HCT116 (cell line): Measurements from ENCODE around the gene SMURF1. TPM values are rescaled to one million over a fixed set of nuclear protein-coding genes. Genes with fewer than 3 reads are reported as not detected.

ENCODE experiments used
- ATAC-seq: fragments of 200-7000 bp; cut with Tn5 transposase; 2 replicates; pipeline ENCODE4 v1.9.1; 2020; ENCODE audit warnings: mild to moderate bottlenecking, moderate library complexity
- BruUV-seq: library from RNA; stranded (reverse); fragments of 400-500 nt; replicated peaks from 2 replicates; lab custom pipeline; 2021; lab: Mats Ljungman, UMichigan
- CTCF ChIA-PET: fragments of 300-600 bp; sonication (Branson Sonifier 250); formaldehyde crosslinking; loops from one replicate; lab custom pipeline; 2021; ENCODE audit warnings: antibody characterized with exemption; lab: Charles Lee
- POLR2A ChIA-PET: fragments of 300-600, 350-600 bp; sonication (Branson Sonifier 250); formaldehyde crosslinking; loops from one replicate; lab custom pipeline; 2021; ENCODE audit warnings: antibody characterized with exemption; lab: Charles Lee
- RAD21 ChIA-PET, 2 experiments: fragments of 300-600 bp; sonication (Branson Sonifier 250); formaldehyde crosslinking; loops; one replicate each; lab custom pipeline; 2023; ENCODE audit warnings: low total read pairs in 2 of 2; ENCODE audit not compliant: uncharacterized antibody in 2 of 2, unreplicated experiment in 2 of 2, low non-redundant PET in 1 of 2; lab: Charles Lee
- DNase-seq: peaks from one replicate; pipeline ENCODE4 v3.0.0-alpha.2; 2010; ENCODE audit warnings: low read depth, low spot score
- H2AFZ ChIP-seq: fragments of 200-600 bp; shearing (Covaris generic), sonication (generic); 2 replicates; pipeline ENCODE4 v1.6.1; 2017; ENCODE audit warnings: low read depth, mixed run types, mixed read lengths, antibody characterized with exemption, low read length; ENCODE audit not compliant: poor library complexity, severe bottlenecking
- H3K27ac ChIP-seq: 2 replicates; pipeline ENCODE4 v1.5.1; 2012; ENCODE audit warnings: low read depth, low read length
- H3K27me3 ChIP-seq: fragments of 200-600 bp; sonication (generic); 2 replicates; pipeline ENCODE4 v1.6.1; 2016; ENCODE audit warnings: mixed run types, low read length, mixed read lengths; ENCODE audit not compliant: insufficient read depth
- H3K36me3 ChIP-seq, 2 experiments: fragments of 200-500 bp in 1 of 2; fragments of 200-600 bp in 1 of 2; sonication (Bioruptor generic) in 1 of 2; sonication (generic) in 1 of 2; 2 replicates each; pipeline versions ENCODE4 v1.5.1 to v1.6.1; 2014 to 2016; ENCODE audit warnings: low read length in 2 of 2, inconsistent platforms in 1 of 2, mixed read lengths in 1 of 2, mixed run types in 1 of 2; ENCODE audit not compliant: insufficient read depth in 2 of 2, control insufficient read depth in 1 of 2
- H3K4me1 ChIP-seq, 2 experiments: fragments of 200-600 bp in 1 of 2; sonication (generic) in 1 of 2; 2 replicates each; pipeline versions ENCODE4 v1.5.1 to v1.6.1; 2012 to 2017; ENCODE audit warnings: low read length in 2 of 2, inconsistent platforms in 1 of 2, mild to moderate bottlenecking in 1 of 2, mixed read lengths in 1 of 2, mixed run types in 1 of 2, moderate library complexity in 1 of 2; ENCODE audit not compliant: insufficient read depth in 2 of 2, control insufficient read depth in 1 of 2
- H3K4me2 ChIP-seq: fragments of 200-600 bp; sonication (generic); 2 replicates; pipeline ENCODE4 v1.6.1; 2017; ENCODE audit warnings: mixed run types, low read length, mixed read lengths
- H3K4me3 ChIP-seq, 2 experiments: fragments of 200-600 bp in 1 of 2; sonication (generic) in 1 of 2; replicated peaks in 1 of 2; 2 replicates each; pipeline ENCODE4 v1.5.1; 2011 to 2016; ENCODE audit warnings: low read length in 2 of 2, control low read depth in 1 of 2, low read depth in 1 of 2, mild to moderate bottlenecking in 1 of 2, mixed read lengths in 1 of 2, mixed run types in 1 of 2
- H3K79me2 ChIP-seq: fragments of 200-600 bp; sonication (generic); 2 replicates; pipeline ENCODE4 v1.6.1; 2017; ENCODE audit warnings: mild to moderate bottlenecking, mixed run types, low read length, moderate library complexity, mixed read lengths; ENCODE audit not compliant: insufficient read depth
- H3K9ac ChIP-seq: fragments of 200-600 bp; sonication (generic); 2 replicates; pipeline ENCODE4 v1.6.1; 2016; ENCODE audit warnings: low read length, mixed read lengths
- H3K9me2 ChIP-seq: fragments of 200-600 bp; sonication (generic), shearing (Covaris generic); 2 replicates; pipeline ENCODE4 v1.6.1; 2017; ENCODE audit warnings: mixed run types, mild to moderate bottlenecking, moderate library complexity; ENCODE audit not compliant: insufficient read depth
- H3K9me3 ChIP-seq, 2 experiments: fragments of 200-500 bp in 1 of 2; fragments of 200-600 bp in 1 of 2; sonication (Bioruptor generic) in 1 of 2; sonication (generic) in 1 of 2; 2 replicates each; pipeline ENCODE4 v1.6.1; 2014 to 2017; ENCODE audit warnings: low read length in 2 of 2, mixed read lengths in 2 of 2, inconsistent platforms in 1 of 2, low read depth in 1 of 2, mild to moderate bottlenecking in 1 of 2, mixed run types in 1 of 2, moderate library complexity in 1 of 2; ENCODE audit not compliant: control insufficient read depth in 1 of 2, insufficient read depth in 1 of 2
- H4K20me1 ChIP-seq: fragments of 200-600 bp; sonication (generic), shearing (Covaris generic); 2 replicates; pipeline ENCODE4 v1.6.1; 2017; ENCODE audit warnings: mixed run types, mild to moderate bottlenecking, moderate library complexity; ENCODE audit not compliant: insufficient read depth
- CBX3 ChIP-seq: IDR thresholded peaks from 2 replicates; pipeline ENCODE4 v1.6.1; 2012; ENCODE audit warnings: low read depth
- EZH2phosphoT487 ChIP-seq: fragments of 200-600 bp; IDR thresholded peaks from 2 replicates; pipeline ENCODE4 v1.6.1; 2018; ENCODE audit warnings: antibody characterized with exemption, borderline replicate concordance
- JUND ChIP-seq: IDR thresholded peaks from 2 replicates; pipeline ENCODE4 v1.6.1; 2012
- SP1 ChIP-seq: IDR thresholded peaks from 2 replicates; pipeline ENCODE4 v1.6.1; 2012; ENCODE audit warnings: low read depth
- TCF7L2 ChIP-seq: IDR thresholded peaks from 2 replicates; pipeline ENCODE4 v1.7.0; 2011; ENCODE audit warnings: borderline replicate concordance, inconsistent platforms; ENCODE audit not compliant: insufficient read depth, insufficient read length; ENCODE audit errors: extremely low read depth
- intact Hi-C: fragments of 100-400 bp; cut with micrococcal nuclease; formaldehyde crosslinking; loops from 2 replicates; pipeline ENCODE4 v1.10.0; 2022
- total RNA-seq: library from RNA; stranded (reverse); gene quantifications from one replicate; pipeline ENCODE4 v1.2.1, GENCODE V29; 2021; ENCODE audit not compliant: unreplicated experiment

The SMURF1 gene
- total RNA-seq, 1 experiment from 2014 or later: 24.6 TPM

- H3K27me3 ChIP-seq: no peaks in the 10 kb centered on the region
- POLR2A ChIA-PET: no interaction called here
- H3K27ac ChIP-seq: no peak overlapping the region
- no peak for TF ChIP-seq CBX3
- TF ChIP-seq, all 23 proteins: peak for 0
- Histone ChIP-seq H3K4me2 (no peak overlapping the region), H3K9me2 (no peaks in the 10 kb centered on the region), H2AFZ (no peak overlapping the region), H4K20me1 (peaks cover 17% of the 10 kb centered on the region; the same call in 1 of the 2 replicates), H3K4me3 (no peak overlapping the region), H3K79me2 (peaks cover 100% of the 10 kb centered on the region), H3K9ac (no peak overlapping the region), H3K4me1 (no peaks in the 10 kb centered on the region), H3K36me3 (no peaks in the 10 kb centered on the region), H3K9me3 (no peaks in the 10 kb centered on the region)
- intact Hi-C loops: no loop called here
- ATAC-seq (no peak), DNase-seq (no peak)
- RAD21 ChIA-PET: no interaction called here
- CTCF ChIA-PET: no interaction called here
- no TSS peak for BruUV-seq
These were observed 8.0 kb downstream of the SMURF1 start for GRCh38 chr7:99135938-99136337.

DNA sequence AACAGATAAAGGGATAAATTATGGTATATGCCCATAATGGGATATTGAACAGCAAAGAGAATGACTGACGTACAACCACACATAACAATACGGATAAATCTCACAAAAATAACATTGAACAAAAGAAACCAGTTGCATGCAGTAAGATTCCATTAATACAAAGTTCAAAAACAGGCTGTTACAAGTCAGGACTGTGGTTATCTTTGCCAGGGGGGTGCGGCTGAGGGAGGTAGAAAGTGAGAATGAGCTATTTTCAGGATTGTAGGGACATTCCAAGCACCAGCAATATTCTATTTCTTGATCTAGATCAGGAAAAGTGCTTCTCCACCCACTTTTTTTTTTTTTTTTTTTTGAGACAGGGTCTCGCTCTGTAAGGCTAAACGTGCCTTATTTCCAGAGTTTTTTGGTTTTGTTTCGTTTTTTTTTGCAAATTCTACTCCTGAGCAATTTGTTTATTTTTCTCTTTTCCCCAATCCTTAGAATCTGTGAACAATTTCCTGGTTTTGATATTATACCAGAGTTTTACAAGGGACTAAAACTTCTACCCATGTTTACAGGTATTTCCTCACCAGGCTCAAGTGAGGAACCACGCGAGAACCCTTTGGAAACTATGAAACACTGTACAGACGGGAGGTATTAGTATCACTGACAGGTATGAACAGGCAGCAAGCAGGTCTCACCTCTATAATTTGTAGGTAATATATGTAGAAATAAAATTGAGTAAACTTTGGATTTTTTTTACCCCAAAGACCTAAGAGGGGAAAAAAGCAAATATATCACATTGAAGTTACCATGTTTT is 9.9 kb downstream of the SMURF1 start:
- Histone ChIP-seq H3K9me2 (no peaks in the 10 kb centered on the region), H2AFZ (no peak overlapping the region), H3K4me2 (no peak overlapping the region), H3K36me3 (no peaks in the 10 kb centered on the region), H3K27ac (no peak overlapping the region), H3K4me1 (no peaks in the 10 kb centered on the region), H3K79me2 (peaks cover 100% of the 10 kb centered on the region), H3K27me3 (no peaks in the 10 kb centered on the region), H3K9me3 (no peaks in the 10 kb centered on the region), H4K20me1 (peaks cover 17% of the 10 kb centered on the region; the same call in 1 of the 2 replicates), H3K4me3 (no peak overlapping the region), H3K9ac (no peak overlapping the region)
- TF ChIP-seq EZH2phosphoT487 (no peak), JUND (no peak), SP1 (no peak), TCF7L2 (no peak)
- DNase-seq (no peak), ATAC-seq (no peak)
- intact Hi-C loops: no loop called here
- no TSS peak for BruUV-seq
- ChIA-PET RAD21 (no interaction called here), CTCF (no interaction called here), POLR2A (interaction anchor here (0.6 kb wide), 1 partner anchor 31 kb away, joined by 3 read pairs; no protein-coding TSS in a partner anchor)
